GM19238 (cell line): ENCODE results near the gene PARP2.
"Not testable (repeated sequence)": the region's sequence is repeated elsewhere in the genome, so short reads cannot be mapped to it uniquely, and the experiment has no call there.

Experiments
- DNase-seq: peaks from one replicate; pipeline ENCODE4 v3.0.0; 2011; ENCODE audit warnings: low spot score; ENCODE audit not compliant: insufficient read length

Gene PARP2

GRCh38 chr14:20343092-20343861, at the start of gene PARP2:
TSS of gene PARP2 (plus strand) at chr14:20343635. CDS start at chr14:20343642, 7 bp downstream.
- DNase-seq, result peak; percentile 79

- DNase-seq, result no peak
Measured at GRCh38 chr14:20294636-20295035, 48.8 kb upstream of the PARP2 start.

- DNase-seq, result no peak
Measured at GRCh38 chr14:20295067-20295466, 48.4 kb upstream of the PARP2 start.

- DNase-seq, result no peak
Measured at GRCh38 chr14:20302042-20302755, 41.2 kb upstream of the PARP2 start.

GRCh38 chr14:20305265-20306078, 38.0 kb upstream of the PARP2 start, which contains the start of gene TTC5:
TSS of gene TTC5 (minus strand) at chr14:20305951. CDS start at chr14:20305937, 14 bp downstream.
- peak; percentile 67 for DNase-seq

GRCh38 chr14:20306079-20306423, 37.4 kb upstream of the PARP2 start:
- no peak for DNase-seq

GRCh38 chr14:20314026-20314425, 29.4 kb upstream of the PARP2 start:
- DNase-seq, result no peak

- DNase-seq, result no peak
Measured at GRCh38 chr14:20317720-20318119, 25.7 kb upstream of the PARP2 start.

GRCh38 chr14:20327005-20327869, 16.2 kb upstream of the PARP2 start:
- DNase-seq, result peak; percentile 10

- DNase-seq, result no peak
Measured at GRCh38 chr14:20328705-20329104, 14.7 kb upstream of the PARP2 start.

GRCh38 chr14:20329355-20329754, 14.1 kb upstream of the PARP2 start:
- DNase-seq, result no peak

- no peak for DNase-seq
Measured at GRCh38 chr14:20331053-20331613, 12.3 kb upstream of the PARP2 start.

GRCh38 chr14:20332431-20332787, 11.0 kb upstream of the PARP2 start:
- no peak for DNase-seq

GRCh38 chr14:20332788-20333493, 10.5 kb upstream of the PARP2 start, which contains the start of gene CCNB1IP1:
TSS of gene CCNB1IP1 (minus strand) at chr14:20333279. CDS start at chr14:20316523, 16,756 bp downstream.
- DNase-seq, result peak; percentile 42

GRCh38 chr14:20333494-20333841, 10.0 kb upstream of the PARP2 start:
- DNase-seq, result no peak

GRCh38 chr14:20334017-20334416, 9.4 kb upstream of the PARP2 start:
- no peak for DNase-seq

- not testable (repeated sequence) for DNase-seq
Measured at GRCh38 chr14:20341032-20341431, 2.4 kb upstream of the PARP2 start.

GRCh38 chr14:20341646-20342045, 1.8 kb upstream of the PARP2 start:
- DNase-seq, result no peak

GRCh38 chr14:20343862-20344220, 406 bp downstream of the PARP2 start:
- no peak for DNase-seq

- no peak for DNase-seq
Measured at GRCh38 chr14:20345366-20345765, 1.9 kb downstream of the PARP2 start.
